GM18507 (cell line): ENCODE measurements around the gene SLFN12L.
"Not testable (repeated sequence)": the region's sequence is repeated elsewhere in the genome, so short reads cannot be mapped to it uniquely, and the experiment has no call there.

Source experiments
- DNase-seq: peaks from one replicate; pipeline ENCODE4 v3.0.0; 2011; ENCODE audit warnings: low read depth; ENCODE audit not compliant: insufficient read length; ENCODE audit errors: extremely low spot score
- FAIRE-seq: peaks from 2 replicates; lab custom pipeline; 2011; peaks lifted over from hg19 to GRCh38; lab: Jason Lieb, UNC

SLFN12L gene

DNA sequence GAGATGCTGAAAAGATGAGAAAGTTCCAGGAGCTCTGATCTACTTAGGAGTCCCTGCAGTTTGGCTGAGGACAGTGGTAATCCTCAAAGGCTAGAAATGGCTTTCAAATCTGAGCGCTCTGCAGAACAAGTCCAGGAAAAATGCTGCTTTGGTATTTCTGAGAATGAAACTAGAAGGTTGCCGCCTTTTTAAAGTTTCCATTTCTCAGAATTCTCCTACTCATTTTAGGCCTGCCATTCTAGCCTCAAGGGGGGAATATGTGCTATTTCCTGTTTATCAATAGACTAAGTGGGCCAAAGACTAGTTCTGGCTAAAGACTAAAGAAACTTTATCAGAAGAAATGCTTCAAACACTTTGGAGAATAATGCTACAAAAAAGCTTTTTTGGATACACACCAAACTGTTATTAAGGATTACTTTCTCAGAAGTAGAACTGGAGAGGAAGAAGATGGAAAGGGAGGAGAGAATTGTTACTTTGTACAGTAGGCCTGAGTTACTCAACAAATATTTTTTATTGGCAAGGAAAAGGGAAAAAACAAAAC is at the start of gene SLFN12L:
SLFN12L (minus strand) TSS at position 78 of the 541 bp plus-strand sequence. CDS start 15,314 bp downstream, outside the sequence.
- peak; percentile 88 for FAIRE-seq

GRCh38 chr17:35586569-35587073 is 49.1 kb upstream of the SLFN12L start:
- peak; percentile 24 for FAIRE-seq
- DNase-seq = no peak

More for the DNA sequence above, at the start of gene SLFN12L:
- DNase-seq = peak; percentile 30

DNA sequence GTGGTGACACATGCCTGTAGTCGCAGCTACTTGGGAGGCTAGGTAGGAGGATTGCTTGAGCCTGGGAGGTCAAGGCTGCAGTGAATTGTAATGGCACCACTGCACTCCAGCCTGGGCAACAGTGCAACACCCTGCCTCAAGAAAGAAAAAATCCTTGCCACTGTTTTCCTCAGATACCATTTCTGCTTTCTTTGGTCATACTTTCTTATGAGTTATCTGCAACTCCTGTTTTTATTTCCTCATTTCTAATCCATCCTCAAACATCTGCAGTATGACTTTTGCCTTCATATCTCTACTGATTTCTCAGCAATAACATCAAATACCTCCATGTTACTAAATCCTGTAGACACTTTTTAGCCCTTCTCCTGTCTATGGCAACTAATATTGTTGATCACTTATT is 46.6 kb upstream of the SLFN12L start:
- DNase-seq (no peak), FAIRE-seq (no peak)

GRCh38 chr17:35578929-35579432 is 41.5 kb upstream of the SLFN12L start:
- DNase-seq = no peak

DNA sequence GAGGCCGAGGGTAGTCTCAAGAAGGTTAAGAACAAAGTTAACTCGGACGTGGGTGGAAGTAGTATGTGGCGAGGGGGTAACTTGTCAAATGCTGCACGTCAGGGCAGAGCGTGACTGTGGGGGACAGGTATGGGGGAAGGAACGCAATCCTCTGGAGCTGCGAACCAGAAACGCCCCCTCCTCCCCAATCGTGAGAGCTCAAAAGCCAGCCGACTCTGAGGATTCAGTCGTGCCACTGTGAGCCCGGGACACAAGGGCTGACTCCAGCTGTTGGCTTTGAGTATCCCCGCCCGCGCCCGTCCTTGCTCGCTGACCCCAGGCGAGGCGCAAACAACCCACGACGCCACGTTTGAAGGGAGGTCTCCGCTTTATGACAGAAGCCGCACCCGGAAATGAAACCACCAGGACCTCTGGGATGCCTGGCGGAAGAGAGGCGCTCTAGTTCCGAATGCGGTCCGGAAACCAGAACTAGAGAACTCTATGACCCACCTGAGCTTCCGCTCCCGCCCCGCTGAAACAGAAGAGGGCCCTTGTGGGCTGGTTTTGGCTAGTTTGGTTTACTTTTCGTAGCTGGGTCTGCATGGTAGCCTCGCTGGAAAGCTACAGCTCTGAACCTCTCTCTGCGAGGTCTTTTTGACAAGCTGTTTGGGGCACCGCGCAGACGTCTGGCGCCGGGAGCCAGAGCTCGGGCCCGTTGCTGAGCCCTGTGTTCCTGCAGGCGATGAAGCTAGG is 40.9 kb upstream of the SLFN12L start, which contains the start of gene PEX12:
PEX12 (minus strand) TSS at position 375 of the 732 bp plus-strand sequence. CDS start 550 bp downstream, outside the sequence.
- FAIRE-seq = peak; percentile 96
- DNase-seq = peak; percentile 76

More at GRCh38 chr17:35578929-35579432, 41.5 kb upstream of the SLFN12L start:
- FAIRE-seq = no peak

- FAIRE-seq (peak; percentile 5), DNase-seq (no peak)
Observed at GRCh38 chr17:35577830-35578196, 40.3 kb upstream of the SLFN12L start.

GRCh38 chr17:35575759-35576158 is 38.3 kb upstream of the SLFN12L start:
- no peak for FAIRE-seq
- DNase-seq = no peak

DNA sequence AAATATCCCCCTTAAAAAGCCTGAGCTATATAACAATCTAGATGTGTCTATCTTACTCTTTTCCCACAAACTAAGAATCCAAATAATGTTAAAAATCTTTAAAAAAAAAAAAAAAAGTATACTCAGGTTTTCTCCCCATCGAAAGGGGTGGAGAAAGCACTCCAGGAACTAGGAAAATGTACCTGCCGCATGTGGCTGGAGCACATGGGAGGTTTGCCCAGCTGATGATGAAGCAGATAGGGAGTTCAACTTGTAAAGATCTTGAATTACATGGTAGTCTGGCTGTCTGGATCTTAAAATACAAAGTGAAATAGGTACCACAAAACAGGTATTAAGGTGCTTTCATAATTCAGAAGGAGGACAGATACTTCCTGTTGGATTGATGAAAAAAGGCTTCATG is 31.9 kb upstream of the SLFN12L start:
- DNase-seq (no peak), FAIRE-seq (no peak)

DNA sequence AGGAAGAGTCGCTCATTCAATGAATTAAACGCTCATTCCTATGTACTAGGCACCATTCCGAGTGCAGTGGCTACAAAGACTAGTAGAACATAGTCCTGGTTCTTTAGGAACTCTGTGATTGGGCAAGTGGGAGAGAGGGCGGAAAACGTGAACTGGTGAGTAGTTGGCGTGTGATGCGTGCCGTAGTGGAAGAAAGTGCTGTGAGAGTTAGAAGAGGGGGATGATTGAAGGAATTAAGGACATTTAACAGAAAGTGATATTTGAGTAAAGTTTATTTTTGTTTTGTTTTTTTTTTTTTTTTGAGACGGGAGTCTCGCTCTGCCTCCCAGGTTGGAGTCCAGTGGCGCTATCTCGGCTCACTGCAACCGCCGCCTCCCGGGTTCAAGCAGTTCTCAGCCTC is 31.1 kb upstream of the SLFN12L start:
- DNase-seq (no peak), FAIRE-seq (no peak)

GRCh38 chr17:35566968-35567367 is 29.5 kb upstream of the SLFN12L start:
- DNase-seq (no peak), FAIRE-seq (no peak)

DNA sequence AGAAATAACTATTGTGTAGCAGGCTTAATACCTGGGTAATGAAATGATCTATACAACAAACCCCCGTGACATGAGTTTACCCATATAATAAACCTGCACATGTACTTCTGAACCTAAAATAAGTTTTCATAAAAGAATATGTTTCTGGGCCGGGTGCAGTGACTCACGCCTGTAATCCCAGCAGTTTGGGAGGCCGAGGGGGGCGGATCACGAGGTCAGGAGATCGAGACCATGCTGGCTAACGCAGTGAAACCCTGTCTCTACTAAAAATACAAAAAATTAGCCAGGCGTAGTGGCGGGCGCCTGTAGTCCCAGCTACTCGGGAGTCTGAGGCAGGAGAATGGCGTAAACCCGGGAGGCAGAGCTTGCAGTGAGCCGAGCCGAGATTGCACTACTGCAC is 25.7 kb upstream of the SLFN12L start:
- not testable (repeated sequence) for DNase-seq, FAIRE-seq

- no peak for FAIRE-seq
- no peak for DNase-seq
Observed at GRCh38 chr17:35560703-35561102, 23.2 kb upstream of the SLFN12L start, which contains the start of gene SLFN14. TSS of gene SLFN14 (minus strand) at chr17:35560819. CDS start at chr17:35558062, 2,757 bp downstream.

DNA sequence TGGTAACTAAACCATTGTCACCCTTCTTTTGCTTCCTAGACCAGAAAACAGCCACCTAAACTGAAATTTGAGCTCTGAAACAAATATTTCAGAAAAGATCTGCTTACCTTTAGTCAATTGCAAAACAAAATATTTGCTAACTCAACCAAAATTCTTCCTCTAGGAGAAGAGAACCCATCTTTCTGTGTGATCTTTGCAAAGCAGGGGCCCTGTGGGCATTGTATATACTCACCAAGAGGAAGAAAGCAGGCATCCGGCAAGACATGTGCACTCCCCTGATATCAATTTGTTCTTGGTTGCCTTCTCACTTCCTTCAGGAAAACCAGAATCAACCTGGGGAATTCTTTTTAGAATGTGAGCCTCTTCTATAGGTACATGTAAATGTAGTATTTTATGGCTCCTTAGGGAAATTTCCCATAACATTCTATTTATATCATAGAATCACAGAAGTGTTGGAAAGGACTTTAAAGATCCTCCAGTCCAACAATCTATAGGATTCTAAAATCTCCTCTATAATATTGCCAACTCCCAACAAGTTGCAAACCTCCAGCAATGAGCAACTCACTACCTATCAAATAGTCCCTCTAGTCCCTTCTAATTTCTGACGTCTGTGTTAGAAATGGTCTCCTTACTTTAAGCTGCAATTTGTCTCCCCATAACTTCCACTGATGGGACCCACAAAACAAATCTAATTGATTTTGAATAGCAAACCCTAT is 22.2 kb upstream of the SLFN12L start:
- FAIRE-seq = no peak
- no peak for DNase-seq

DNA sequence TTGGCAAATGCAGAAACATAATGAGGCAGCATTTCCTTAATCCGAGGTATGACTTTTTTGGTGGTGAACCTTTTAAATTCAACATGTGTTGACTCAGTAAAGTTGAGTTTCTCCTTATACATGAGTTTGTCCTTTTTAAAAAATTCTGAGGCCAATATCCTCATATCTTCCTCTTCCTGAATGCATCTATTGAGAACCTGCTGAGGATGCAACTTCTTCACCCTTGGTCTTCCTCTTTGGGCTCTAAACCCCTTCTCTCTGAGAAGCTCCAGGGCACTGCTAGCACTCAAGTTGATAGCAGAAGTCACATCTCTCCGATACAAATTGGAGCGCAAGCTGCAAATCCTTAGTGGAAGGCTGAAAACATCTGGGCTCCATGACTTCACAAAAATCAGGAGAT is 19.9 kb upstream of the SLFN12L start:
- DNase-seq = no peak
- no peak for FAIRE-seq

- DNase-seq = no peak
- FAIRE-seq = no peak
Observed at GRCh38 chr17:35555691-35556090, 18.2 kb upstream of the SLFN12L start.

DNA sequence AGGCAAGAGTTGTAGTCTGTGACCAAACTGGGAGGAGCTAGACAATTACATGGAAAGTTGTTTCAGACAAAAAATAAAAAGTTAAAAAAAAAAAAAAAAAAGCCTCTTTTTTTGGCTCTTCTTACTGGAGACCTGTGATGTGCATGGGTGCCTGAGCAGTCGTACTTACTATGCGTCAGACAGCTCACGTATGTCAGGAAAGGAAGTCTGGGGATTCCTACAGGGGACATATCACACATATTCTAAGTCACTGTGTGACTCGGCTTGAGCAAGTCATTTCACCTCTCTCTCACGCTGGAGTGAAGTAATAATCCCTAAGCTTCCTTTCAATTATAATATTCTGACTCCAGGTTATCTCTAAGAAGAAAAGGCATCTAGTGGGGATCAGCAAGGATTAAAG is 17.2 kb upstream of the SLFN12L start:
- no peak for FAIRE-seq
- no peak for DNase-seq

DNA sequence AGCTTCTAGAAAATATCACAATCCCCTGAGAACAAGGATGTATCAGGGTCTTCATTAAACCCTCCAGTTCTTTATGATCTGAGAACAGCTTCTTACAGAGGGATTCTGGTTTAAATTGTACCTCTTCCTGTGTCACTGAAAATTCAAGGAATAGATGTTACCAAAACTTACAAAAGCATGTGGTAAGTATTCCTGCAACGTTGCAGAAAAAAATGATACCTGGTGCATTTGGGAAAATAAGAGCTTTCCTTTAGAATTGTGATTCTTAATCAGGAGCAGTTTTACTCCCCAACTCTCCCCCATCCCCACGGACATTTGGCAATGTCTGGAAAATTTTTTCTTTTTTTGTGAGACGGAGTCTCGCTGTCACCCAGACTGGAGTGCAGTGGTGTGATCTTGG is 15.8 kb upstream of the SLFN12L start:
- no peak for FAIRE-seq

GRCh38 chr17:35548978-35549377 is 11.5 kb upstream of the SLFN12L start:
- DNase-seq (no peak), FAIRE-seq (no peak)

More for the DNA sequence above, 15.8 kb upstream of the SLFN12L start:
- DNase-seq = no peak

DNA sequence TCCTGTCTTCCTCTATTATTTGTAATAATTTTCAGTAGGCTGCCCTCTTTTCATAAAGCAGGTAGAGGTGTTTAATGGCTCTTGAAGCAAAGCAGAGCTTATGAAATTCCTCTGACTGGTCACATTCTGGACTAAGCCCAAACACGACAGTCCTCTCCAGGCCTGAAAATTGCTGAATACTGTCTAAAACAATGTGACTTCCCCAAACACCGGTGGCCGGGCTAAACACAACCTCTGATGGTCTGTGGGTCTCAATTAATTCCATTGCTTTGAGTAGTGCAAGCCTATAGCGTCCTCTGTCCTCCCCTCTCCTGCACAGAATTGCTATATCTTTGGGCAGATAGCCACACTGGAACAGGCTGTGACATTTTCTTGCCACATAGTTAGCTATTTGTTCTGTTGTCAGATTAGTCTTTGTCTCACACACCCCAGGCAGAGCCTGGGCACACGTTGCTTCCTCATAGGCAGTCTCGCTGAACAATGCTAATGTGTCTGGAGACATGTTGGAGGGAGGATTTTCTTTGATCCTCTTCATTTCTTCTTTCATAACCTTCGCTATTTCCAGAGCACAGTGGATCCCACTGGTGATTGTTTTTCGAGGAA is 10.8 kb upstream of the SLFN12L start:
- DNase-seq = no peak
- no peak for FAIRE-seq

GRCh38 chr17:35546487-35546886 is 9.0 kb upstream of the SLFN12L start:
- FAIRE-seq = no peak

More at GRCh38 chr17:35546487-35546886, 9.0 kb upstream of the SLFN12L start:
- no peak for DNase-seq
